K562 (cell line): ENCODE data around the gene NMT1. TPM values are rescaled to one million over a fixed set of nuclear protein-coding genes. Genes with fewer than 3 reads are reported as not detected.

Source experiments
- ATAC-seq: fragments of 200-7000 bp; cut with Tn5 transposase; 3 replicates; pipeline ENCODE4 v1.9.1; 2020; ENCODE audit warnings: moderate library complexity
- BruUV-seq: library from RNA; stranded (reverse); fragments of 400-500 nt; replicated peaks from 2 replicates; lab custom pipeline; 2021; lab: Mats Ljungman, UMichigan
- CTCF ChIA-PET: fragments of 300-600 bp; formaldehyde crosslinking; extraction: SDS; loops from one replicate; lab custom pipeline; 2021; ENCODE audit warnings: low intra/inter-chr PET ratio; lab: Yijun Ruan, JAX
- POLR2A ChIA-PET: fragments of 300-600, 350-650 bp; sonication (Branson Sonifier 250); formaldehyde crosslinking; extraction: SDS; loops from one replicate; lab custom pipeline; 2021; ENCODE audit warnings: antibody characterized with exemption, inconsistent platforms; lab: Yijun Ruan, JAX
- DNase-seq, 4 experiments: peaks; one replicate each; pipeline versions ENCODE4 v3.0.0 to v3.0.0-alpha.2; 2011 to 2018; ENCODE audit warnings: low spot score in 3 of 4, mixed read lengths in 3 of 4; ENCODE audit errors: extremely low read depth in 1 of 4
- FAIRE-seq: peaks from 2 replicates; lab custom pipeline; 2011; peaks lifted over from hg19 to GRCh38; lab: Jason Lieb, UNC
- H2AFZ ChIP-seq: 2 replicates; pipeline ENCODE4 v1.6.0; 2011; ENCODE audit warnings: low read depth, low read length, control low read depth, inconsistent platforms
- H3K27ac ChIP-seq: fragments of 200-600 bp; 3 replicates; pipeline ENCODE4 v1.8.0; 2011; ENCODE audit warnings: low read depth, mild to moderate bottlenecking, control low read depth, inconsistent platforms, low read length, moderate library complexity, mixed read lengths; ENCODE audit errors: extremely low read depth
- H3K27me3 ChIP-seq, 2 experiments: fragments of 300-600 bp in 1 of 2; 2 replicates in 1 of 2; 3 replicates in 1 of 2; pipeline versions ENCODE4 v1.6.0 to v1.8.0; 2011; ENCODE audit warnings: inconsistent platforms in 2 of 2, low read length in 2 of 2, mild to moderate bottlenecking in 1 of 2, mixed read lengths in 1 of 2, moderate library complexity in 1 of 2; ENCODE audit not compliant: control insufficient read depth in 2 of 2, insufficient read depth in 2 of 2
- H3K36me3 ChIP-seq: fragments of 300-600 bp; 3 replicates; pipeline ENCODE4 v1.8.0; 2011; ENCODE audit warnings: mild to moderate bottlenecking, low read length, inconsistent platforms; ENCODE audit not compliant: control insufficient read depth, insufficient read depth
- H3K4me1 ChIP-seq, 2 experiments: fragments of 200-600 bp in 1 of 2; replicated peaks in 1 of 2; 2 replicates in 1 of 2; 3 replicates in 1 of 2; pipeline versions ENCODE4 v1.5.1 to v1.8.0; 2011; ENCODE audit warnings: inconsistent platforms in 2 of 2, low read length in 2 of 2, mild to moderate bottlenecking in 1 of 2, mixed read lengths in 1 of 2, moderate library complexity in 1 of 2; ENCODE audit not compliant: control insufficient read depth in 2 of 2, insufficient read depth in 2 of 2
- H3K4me2 ChIP-seq: 2 replicates; pipeline ENCODE4 v1.6.1; 2011; ENCODE audit warnings: low read length, control low read depth, inconsistent platforms, mixed read lengths; ENCODE audit not compliant: insufficient read depth
- H3K4me3 ChIP-seq: fragments of 200-600 bp; sonication (generic), shearing (Covaris generic); 2 replicates; pipeline ENCODE4 v1.5.1; 2016; ENCODE audit warnings: control low read depth, inconsistent platforms
- H3K79me2 ChIP-seq: fragments of 200-600 bp; 3 replicates; pipeline ENCODE4 v1.8.0; 2011; ENCODE audit warnings: low read length, inconsistent platforms; ENCODE audit not compliant: control insufficient read depth, insufficient read depth
- H3K9ac ChIP-seq, 2 experiments: 2 replicates each; pipeline versions ENCODE4 v1.6.0 to v1.6.1; 2011; ENCODE audit warnings: low read depth in 2 of 2, low read length in 2 of 2, control low read depth in 1 of 2, inconsistent platforms in 1 of 2, mild to moderate bottlenecking in 1 of 2, mixed read lengths in 1 of 2; ENCODE audit not compliant: insufficient read depth in 1 of 2
- H3K9me1 ChIP-seq: one replicate; pipeline ENCODE4 v1.6.0; 2011; ENCODE audit warnings: inconsistent platforms, mild to moderate bottlenecking, low read length, moderate library complexity; ENCODE audit not compliant: control insufficient read depth, insufficient read depth
- H3K9me3 ChIP-seq: replicated peaks from 2 replicates; pipeline ENCODE4 v1.5.1; 2011; ENCODE audit warnings: low read depth, low read length, inconsistent platforms; ENCODE audit not compliant: control insufficient read depth, insufficient read depth
- H4K20me1 ChIP-seq: replicated peaks from 2 replicates; pipeline ENCODE4 v1.6.1; 2011; ENCODE audit warnings: low read length, inconsistent platforms, mixed read lengths; ENCODE audit not compliant: control insufficient read depth, insufficient read depth
- ATF7 ChIP-seq: fragments of 450-650 bp; IDR thresholded peaks from 2 replicates; pipeline ENCODE4 v1.7.1; 2014; ENCODE audit warnings: mild to moderate bottlenecking, moderate library complexity
- FIP1L1 ChIP-seq: fragments of 200-400 bp; formaldehyde crosslinking; IDR thresholded peaks from 2 replicates; pipeline ENCODE4 v1.6.1; 2018; ENCODE audit warnings: mild to moderate bottlenecking, low read depth, low read length; ENCODE audit not compliant: poor library complexity, severe bottlenecking
- HBP1 ChIP-seq: fragments of 450-650 bp; formaldehyde crosslinking; IDR thresholded peaks from 2 replicates; pipeline ENCODE4 v1.4.0; 2022; ENCODE audit warnings: missing genetic modification characterization
- KAT7 ChIP-seq: sonication (generic); formaldehyde crosslinking; IDR thresholded peaks from 2 replicates; pipeline ENCODE4 v1.8.0; 2022; ENCODE audit warnings: missing genetic modification reagents, mild to moderate bottlenecking, borderline replicate concordance
- ZNF263 ChIP-seq: sonication (generic); formaldehyde crosslinking; IDR thresholded peaks from 2 replicates; pipeline ENCODE4 v1.8.0; 2022; ENCODE audit warnings: mild to moderate bottlenecking, missing genetic modification reagents, borderline replicate concordance
- WGBS: fragments of 100-300 bp; shearing (Covaris generic); methylation state at CpG from one replicate; pipeline ENCODE4 v1.1.6; 2016; ENCODE audit warnings: low coverage, mixed read lengths; ENCODE audit not compliant: insufficient coverage; ENCODE audit errors: missing lambda C conversion rate; 5-methylcytosine and 5-hydroxymethylcytosine counted together
- in situ Hi-C: fragments of 300-500 bp; cut with MboI; formaldehyde crosslinking; loops from 4 replicates; pipeline ENCODE4 v1.15.0; 2018; ENCODE audit warnings: inconsistent platforms, mixed read lengths
- intact Hi-C: fragments of 100-400 bp; cut with micrococcal nuclease; formaldehyde crosslinking; loops from 2 replicates; pipeline ENCODE4 v1.14.2; 2022
- polyA plus RNA-seq, 8 experiments: library from polyadenylated mRNA; depleted of rRNA in 4 of 8; stranded (reverse) in 5 of 8; unstranded in 3 of 8; fragments of >200 nt; fragmentation: Nextera tagmentation in 2 of 8; fragmentation: Illumina TruSeq in 1 of 8; extraction: Ambion mirVana in 2 of 8; extraction: Trizol in 1 of 8; gene quantifications; 2 replicates each; pipeline versions ENCODE4 v1.2.1 to v1.2.3, GENCODE V29; 2011 to 2014; ENCODE audit warnings: inconsistent platforms in 1 of 8, missing spikeins in 1 of 8
- total RNA-seq, 7 experiments: library from RNA; depleted of rRNA in 6 of 7; stranded (reverse); fragments of >200 nt in 6 of 7; fragmentation: Illumina TruSeq in 2 of 7; extraction: Trizol in 2 of 7; gene quantifications; 2 replicates each; pipeline versions ENCODE4 v1.2.1 to v1.2.3, GENCODE V29; 2011 to 2021; ENCODE audit warnings: low replicate concordance in 1 of 7
- TF ChIP-seq, protein P1 (sequence below): sonication (generic); formaldehyde crosslinking; IDR thresholded peaks from 2 replicates; pipeline ENCODE4 v1.8.1; 2023; ENCODE audit warnings: mild to moderate bottlenecking, missing genetic modification reagents
- TF ChIP-seq, protein P2 (sequence below), 2 experiments: fragments of 250-450 bp in 1 of 2; fragments of 450-650 bp in 1 of 2; sonication (Bioruptor Pico) in 1 of 2; IDR thresholded peaks; 2 replicates each; pipeline versions ENCODE4 v1.6.1 to v1.8.0; 2016 to 2021; ENCODE audit warnings: mild to moderate bottlenecking in 2 of 2, moderate library complexity in 2 of 2, missing compliant biosample characterization in 1 of 2, missing genetic modification characterization in 1 of 2

The NMT1 gene
- total and polyA plus RNA-seq, 9 of the 15 experiments (the other 6 are each of a cell fraction or from before 2014, with no cell fraction given) = 86.7 to 569 (median 213) TPM

- Histone ChIP-seq H3K36me3 (no peaks in the 10 kb centered on the region), H3K9me3 (no peaks in the 10 kb centered on the region), H3K4me1 (peaks cover 31 to 51% of the 10 kb centered on the region in 2 experiments), H3K79me2 (peaks cover 33% of the 10 kb centered on the region), H2AFZ (peak overlapping the region; percentile 89; the same call in 1 of the 2 replicates), H3K9me1 (no peaks in the 10 kb centered on the region), H3K4me3 (no peak overlapping the region), H3K27me3 (no peaks in the 10 kb centered on the region), H3K4me2 (peak overlapping the region; percentile 62; the same call in 1 of the 2 replicates), H3K9ac (peak overlapping the region; percentile 49 to 88; a peak in 3 of 4 replicates), H3K27ac (peak overlapping the region; percentile 72; the same call in 2 of the 3 replicates), H4K20me1 (peaks cover 5% of the 10 kb centered on the region; the same call in 1 of the 2 replicates)
- ATAC-seq (no peak), DNase-seq (peak in 1 of 4 experiments; percentile 31), FAIRE-seq (no peak)
- BruUV-seq = no TSS peak
- intact Hi-C loops = no loop called here
- ChIA-PET CTCF (no interaction called here), POLR2A (interaction anchor here (0.5 to 10.1 kb wide), 3 partner anchors 9 to 113 kb away, joined by 3 to 497 read pairs (median 6); partner anchors contain the start of genes ACBD4 and HEXIM2)
- 75% methylated on average over 8 of the region's 8 CpGs for WGBS
- in situ Hi-C loops = no loop called here
- TF ChIP-seq HBP1 (CRISPR knock-in tag) (0 out of 2 replicates have a peak, but pooled peaks have one; percentile 6), ZNF263 (CRISPR knock-in tag) (peak; percentile 28; the same call in 1 of the 2 replicates), ATF7 (no peak), KAT7 (CRISPR knock-in tag) (0 out of 2 replicates have a peak, but pooled peaks have one; percentile 24), FIP1L1 (peak; percentile 2)
- TF ChIP-seq, protein P1, sequence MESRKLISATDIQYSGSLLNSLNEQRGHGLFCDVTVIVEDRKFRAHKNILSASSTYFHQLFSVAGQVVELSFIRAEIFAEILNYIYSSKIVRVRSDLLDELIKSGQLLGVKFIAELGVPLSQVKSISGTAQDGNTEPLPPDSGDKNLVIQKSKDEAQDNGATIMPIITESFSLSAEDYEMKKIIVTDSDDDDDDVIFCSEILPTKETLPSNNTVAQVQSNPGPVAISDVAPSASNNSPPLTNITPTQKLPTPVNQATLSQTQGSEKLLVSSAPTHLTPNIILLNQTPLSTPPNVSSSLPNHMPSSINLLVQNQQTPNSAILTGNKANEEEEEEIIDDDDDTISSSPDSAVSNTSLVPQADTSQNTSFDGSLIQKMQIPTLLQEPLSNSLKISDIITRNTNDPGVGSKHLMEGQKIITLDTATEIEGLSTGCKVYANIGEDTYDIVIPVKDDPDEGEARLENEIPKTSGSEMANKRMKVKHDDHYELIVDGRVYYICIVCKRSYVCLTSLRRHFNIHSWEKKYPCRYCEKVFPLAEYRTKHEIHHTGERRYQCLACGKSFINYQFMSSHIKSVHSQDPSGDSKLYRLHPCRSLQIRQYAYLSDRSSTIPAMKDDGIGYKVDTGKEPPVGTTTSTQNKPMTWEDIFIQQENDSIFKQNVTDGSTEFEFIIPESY (CRISPR knock-in tag) = peak; percentile 1; the same call in 1 of the 2 replicates
- TF ChIP-seq, protein P2, sequence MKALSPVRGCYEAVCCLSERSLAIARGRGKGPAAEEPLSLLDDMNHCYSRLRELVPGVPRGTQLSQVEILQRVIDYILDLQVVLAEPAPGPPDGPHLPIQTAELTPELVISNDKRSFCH (CRISPR knock-in tag; IDR thresholded peaks at IDR 0.05) = no peak
- TF ChIP-seq, protein P2 (tag; IDR thresholded peaks at IDR 0.05) = no peak
Observed at GRCh38 chr17:45145035-45145389, 83.9 kb downstream of the NMT1 start.
